GM23338 (cell line): ENCODE measurements around the gene IHH. TPM values are rescaled to one million over a fixed set of nuclear protein-coding genes. Genes with fewer than 3 reads are reported as not detected.

Experiments used
- CREB1 ChIP-seq: fragments of 250-450 bp; sonication (Bioruptor Pico); IDR thresholded peaks from 2 replicates; pipeline ENCODE4 v1.5.0; 2020; ENCODE audit warnings: low read depth, mild to moderate bottlenecking, moderate library complexity
- ETS1 ChIP-seq: IDR thresholded peaks from 2 replicates; pipeline ENCODE4 v1.6.1; 2016; ENCODE audit warnings: antibody characterized with exemption
- EZH2 ChIP-seq: fragments of 200-600 bp; sonication (generic); IDR thresholded peaks from one replicate; pipeline ENCODE4 v1.8.0; 2017; ENCODE audit warnings: antibody characterized with exemption, mild to moderate bottlenecking, low read depth; ENCODE audit not compliant: unreplicated experiment
- EZH2phosphoT487 ChIP-seq: fragments of 200-600 bp; sonication (generic); IDR thresholded peaks from one replicate; pipeline ENCODE4 v1.8.1; 2018; ENCODE audit warnings: antibody characterized with exemption; ENCODE audit not compliant: unreplicated experiment
- NANOG ChIP-seq: IDR thresholded peaks from 2 replicates; pipeline ENCODE4 v1.6.1; 2016; ENCODE audit warnings: antibody characterized with exemption, borderline replicate concordance
- ZNF114 ChIP-seq: fragments of 250-450 bp; sonication (Bioruptor Pico); IDR thresholded peaks from 2 replicates; pipeline ENCODE4 v1.5.0; 2020; ENCODE audit warnings: mild to moderate bottlenecking, moderate library complexity
- ZNF331 ChIP-seq: fragments of 250-450 bp; sonication (Bioruptor Pico); IDR thresholded peaks from 2 replicates; pipeline ENCODE4 v1.5.0; 2020; ENCODE audit warnings: low read depth, mild to moderate bottlenecking, moderate library complexity
- polyA plus RNA-seq: library from polyadenylated mRNA; unstranded; fragments of >200 nt; fragmentation: Nextera tagmentation; extraction: Ambion mirVana; gene quantifications from 2 replicates; pipeline ENCODE4 v1.2.1, GENCODE V29; 2016
- total RNA-seq: library from RNA; depleted of rRNA; stranded (reverse); fragments of >200 nt; shearing (Covaris generic); gene quantifications from 2 replicates; pipeline ENCODE4 v1.2.3, GENCODE V29; 2014
- TF ChIP-seq, protein P1 (sequence below): fragments of 250-450 bp; sonication (Bioruptor Pico); IDR thresholded peaks from 2 replicates; pipeline ENCODE4 v1.5.0; 2020; ENCODE audit warnings: mild to moderate bottlenecking, moderate library complexity

The IHH gene
- total and polyA plus RNA-seq, 2 experiments from 2014 or later = not detected

DNA sequence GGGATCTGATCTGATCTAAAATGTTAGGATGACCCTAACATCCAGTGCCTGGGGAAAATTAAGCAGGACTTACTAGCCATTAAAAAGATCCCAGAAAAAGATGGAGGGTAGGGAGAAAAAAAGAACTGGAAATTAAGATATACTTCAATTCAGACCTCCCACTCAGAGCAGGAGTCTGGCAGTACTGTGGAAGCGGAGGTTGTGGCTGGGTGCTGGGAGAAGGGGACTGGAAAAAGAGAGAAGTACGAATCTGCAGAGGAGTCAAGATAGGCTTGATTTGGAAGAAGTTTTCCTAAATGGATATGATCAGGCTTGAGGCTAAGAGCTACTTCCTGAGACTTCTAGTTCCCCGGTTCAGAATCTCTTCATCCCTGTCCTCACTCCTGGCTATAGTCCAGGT is 33.5 kb upstream of the IHH start (continued):
- TF ChIP-seq, protein P1, sequence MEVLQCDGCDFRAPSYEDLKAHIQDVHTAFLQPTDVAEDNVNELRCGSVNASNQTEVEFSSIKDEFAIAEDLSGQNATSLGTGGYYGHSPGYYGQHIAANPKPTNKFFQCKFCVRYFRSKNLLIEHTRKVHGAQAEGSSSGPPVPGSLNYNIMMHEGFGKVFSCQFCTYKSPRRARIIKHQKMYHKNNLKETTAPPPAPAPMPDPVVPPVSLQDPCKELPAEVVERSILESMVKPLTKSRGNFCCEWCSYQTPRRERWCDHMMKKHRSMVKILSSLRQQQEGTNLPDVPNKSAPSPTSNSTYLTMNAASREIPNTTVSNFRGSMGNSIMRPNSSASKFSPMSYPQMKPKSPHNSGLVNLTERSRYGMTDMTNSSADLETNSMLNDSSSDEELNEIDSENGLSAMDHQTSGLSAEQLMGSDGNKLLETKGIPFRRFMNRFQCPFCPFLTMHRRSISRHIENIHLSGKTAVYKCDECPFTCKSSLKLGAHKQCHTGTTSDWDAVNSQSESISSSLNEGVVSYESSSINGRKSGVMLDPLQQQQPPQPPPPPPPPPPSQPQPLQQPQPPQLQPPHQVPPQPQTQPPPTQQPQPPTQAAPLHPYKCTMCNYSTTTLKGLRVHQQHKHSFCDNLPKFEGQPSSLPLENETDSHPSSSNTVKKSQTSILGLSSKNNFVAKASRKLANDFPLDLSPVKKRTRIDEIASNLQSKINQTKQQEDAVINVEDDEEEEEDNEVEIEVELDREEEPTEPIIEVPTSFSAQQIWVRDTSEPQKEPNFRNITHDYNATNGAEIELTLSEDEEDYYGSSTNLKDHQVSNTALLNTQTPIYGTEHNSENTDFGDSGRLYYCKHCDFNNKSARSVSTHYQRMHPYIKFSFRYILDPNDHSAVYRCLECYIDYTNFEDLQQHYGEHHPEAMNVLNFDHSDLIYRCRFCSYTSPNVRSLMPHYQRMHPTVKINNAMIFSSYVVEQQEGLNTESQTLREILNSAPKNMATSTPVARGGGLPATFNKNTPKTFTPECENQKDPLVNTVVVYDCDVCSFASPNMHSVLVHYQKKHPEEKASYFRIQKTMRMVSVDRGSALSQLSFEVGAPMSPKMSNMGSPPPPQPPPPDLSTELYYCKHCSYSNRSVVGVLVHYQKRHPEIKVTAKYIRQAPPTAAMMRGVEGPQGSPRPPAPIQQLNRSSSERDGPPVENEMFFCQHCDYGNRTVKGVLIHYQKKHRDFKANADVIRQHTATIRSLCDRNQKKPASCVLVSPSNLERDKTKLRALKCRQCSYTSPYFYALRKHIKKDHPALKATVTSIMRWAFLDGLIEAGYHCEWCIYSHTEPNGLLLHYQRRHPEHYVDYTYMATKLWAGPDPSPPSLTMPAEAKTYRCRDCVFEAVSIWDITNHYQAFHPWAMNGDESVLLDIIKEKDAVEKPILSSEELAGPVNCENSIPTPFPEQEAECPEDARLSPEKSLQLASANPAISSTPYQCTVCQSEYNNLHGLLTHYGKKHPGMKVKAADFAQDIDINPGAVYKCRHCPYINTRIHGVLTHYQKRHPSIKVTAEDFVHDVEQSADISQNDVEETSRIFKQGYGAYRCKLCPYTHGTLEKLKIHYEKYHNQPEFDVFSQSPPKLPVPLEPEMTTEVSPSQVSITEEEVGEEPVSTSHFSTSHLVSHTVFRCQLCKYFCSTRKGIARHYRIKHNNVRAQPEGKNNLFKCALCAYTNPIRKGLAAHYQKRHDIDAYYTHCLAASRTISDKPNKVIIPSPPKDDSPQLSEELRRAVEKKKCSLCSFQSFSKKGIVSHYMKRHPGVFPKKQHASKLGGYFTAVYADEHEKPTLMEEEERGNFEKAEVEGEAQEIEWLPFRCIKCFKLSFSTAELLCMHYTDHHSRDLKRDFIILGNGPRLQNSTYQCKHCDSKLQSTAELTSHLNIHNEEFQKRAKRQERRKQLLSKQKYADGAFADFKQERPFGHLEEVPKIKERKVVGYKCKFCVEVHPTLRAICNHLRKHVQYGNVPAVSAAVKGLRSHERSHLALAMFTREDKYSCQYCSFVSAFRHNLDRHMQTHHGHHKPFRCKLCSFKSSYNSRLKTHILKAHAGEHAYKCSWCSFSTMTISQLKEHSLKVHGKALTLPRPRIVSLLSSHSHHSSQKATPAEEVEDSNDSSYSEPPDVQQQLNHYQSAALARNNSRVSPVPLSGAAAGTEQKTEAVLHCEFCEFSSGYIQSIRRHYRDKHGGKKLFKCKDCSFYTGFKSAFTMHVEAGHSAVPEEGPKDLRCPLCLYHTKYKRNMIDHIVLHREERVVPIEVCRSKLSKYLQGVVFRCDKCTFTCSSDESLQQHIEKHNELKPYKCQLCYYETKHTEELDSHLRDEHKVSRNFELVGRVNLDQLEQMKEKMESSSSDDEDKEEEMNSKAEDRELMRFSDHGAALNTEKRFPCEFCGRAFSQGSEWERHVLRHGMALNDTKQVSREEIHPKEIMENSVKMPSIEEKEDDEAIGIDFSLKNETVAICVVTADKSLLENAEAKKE (CRISPR knock-in tag) = no peak
- TF ChIP-seq ZNF114 (CRISPR knock-in tag) (no peak), EZH2 (no peak), EZH2phosphoT487 (no peak), CREB1 (CRISPR knock-in tag) (no peak), NANOG (no peak), ETS1 (no peak), ZNF331 (CRISPR knock-in tag) (no peak)
